Measurements from ENCODE around the gene KRTAP4-1.

DNA sequence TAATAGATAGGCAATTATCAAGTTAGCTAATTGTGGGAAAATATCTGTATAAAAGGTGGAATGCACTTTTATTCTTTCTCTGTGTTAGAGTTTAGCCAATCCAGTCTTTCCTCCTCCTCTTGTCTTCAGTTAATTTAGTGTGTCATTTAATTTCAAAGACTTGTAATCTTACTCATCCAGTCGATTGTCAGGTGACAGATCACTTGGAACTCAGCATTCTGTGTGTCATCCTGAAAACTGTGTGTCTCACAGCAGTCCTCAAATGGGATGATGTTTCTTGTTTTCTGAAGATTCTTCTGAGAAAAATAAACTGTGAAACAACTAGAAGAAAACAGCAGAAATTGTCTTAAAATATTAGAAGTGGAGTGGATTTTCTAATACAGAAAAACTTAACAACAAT, 290 bp upstream of the KRTAP4-1 start:
- TF ChIP-seq POLR2A (IDR thresholded peaks at IDR 0.05) = no peak
- TF ChIP-seq CTCF (IDR thresholded peaks at IDR 0.05) = no peak

Measured in esophagus squamous epithelium (tissue), 4 donors.